ENCODE data around the gene ADORA2B. TPM values are rescaled to one million over a fixed set of nuclear protein-coding genes. Genes with fewer than 3 reads are reported as not detected.

ADORA2B gene
- total and polyA plus RNA-seq, 2 of the 8 experiments (the other 6 are each of a cell fraction or from before 2014, with no cell fraction given): 2.6 to 8.2 TPM

DNA sequence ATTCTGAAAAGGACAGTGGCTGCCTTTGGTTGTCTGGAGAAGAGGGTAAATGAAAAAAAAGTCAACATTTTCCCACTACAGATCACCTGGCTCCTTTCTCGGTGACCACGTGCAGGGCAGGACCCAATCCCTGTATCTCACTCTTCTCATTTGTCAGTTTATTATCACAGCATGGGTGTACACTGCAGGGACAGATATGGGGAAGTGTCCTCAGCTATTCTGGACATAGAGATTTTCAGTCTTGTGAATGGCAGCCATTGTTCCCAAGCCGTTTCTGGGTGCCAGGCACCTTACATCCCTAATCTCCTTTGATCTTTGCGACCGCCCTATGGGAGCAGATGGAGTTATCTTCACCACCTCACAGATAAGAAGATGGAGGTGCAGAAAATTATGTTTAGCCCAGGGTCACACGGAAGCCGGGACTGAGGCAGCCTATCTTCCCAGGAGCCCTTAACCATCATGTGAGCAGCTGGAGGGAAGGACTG lies 7.2 kb downstream of the ADORA2B start:
- no peaks in the 10 kb centered on the region for H3K36me3 ChIP-seq (ENCODE audit: control insufficient read depth in 2 of 4, insufficient read depth in 4 of 4, low read length in 3 of 4)
- no peak overlapping the region for H2BK120ac ChIP-seq (replicated peaks; ENCODE audit: low read depth, low read length)
- H3K9ac ChIP-seq (replicated peaks in 1 of 4; ENCODE audit: extremely low read depth in 1 of 4, low read depth in 3 of 4, low read length in 3 of 4): no peak overlapping the region
- CTCF ChIA-PET (ENCODE audit: partially characterized antibody): interaction anchor here (1.3 to 2.0 kb wide), 2 partner anchors 13 to 44 kb away, joined by 3 to 7 read pairs; no protein-coding TSS in a partner anchor
- H3K4ac ChIP-seq (replicated peaks; ENCODE audit: insufficient read length, low read depth, low read length): no peak overlapping the region
- H3K23ac ChIP-seq (ENCODE audit: insufficient read length): no peak overlapping the region
- H3K4me3 ChIP-seq (ENCODE audit: extremely low read depth in 1 of 4, insufficient read depth in 2 of 4, low read depth in 3 of 4, low read length in 4 of 4): no peak overlapping the region
- 87% methylated on average over 7 of the region's 7 CpGs; no CpG with 5 or more reads in 1 of the 2 experiments for WGBS, 2 experiments (ENCODE audit: extremely low coverage in 1 of 2, insufficient coverage in 1 of 2, insufficient read length in 1 of 2, insufficient replicate concordance in 2 of 2, low coverage in 1 of 2, low lambda C conversion rate in 2 of 2, missing lambda C conversion rate in 1 of 2)
- no peak overlapping the region for H4K8ac ChIP-seq (ENCODE audit: extremely low read depth, insufficient read depth, low read length)
- no peak overlapping the region for H4K5ac ChIP-seq (ENCODE audit: insufficient read length, low read depth, low read length)
- no peaks in the 10 kb centered on the region for H4K20me1 ChIP-seq (replicated peaks in 1 of 2; ENCODE audit: control insufficient read depth in 1 of 2, insufficient read depth in 2 of 2, low read length in 2 of 2)
- no peak overlapping the region for H3K4me2 ChIP-seq (ENCODE audit: insufficient read depth in 1 of 2, low read depth in 2 of 2, low read length in 2 of 2)
- H3K27ac ChIP-seq (ENCODE audit: low read depth, low read length): no peak overlapping the region
- no peak for TF ChIP-seq POLR2A (IDR thresholded peaks at IDR 0.05; ENCODE audit: control extremely low read depth in 1 of 2, low read depth in 2 of 2, low read length in 2 of 2)
- no peak overlapping the region for H3K56ac ChIP-seq (replicated peaks; ENCODE audit: insufficient read length, low read depth, low read length)
- H4K91ac ChIP-seq (replicated peaks; ENCODE audit: insufficient read length, low read length): no peak overlapping the region
- no peak overlapping the region for H2AK5ac ChIP-seq (ENCODE audit: low read depth, low read length)
- no peaks in the 10 kb centered on the region for H3K9me3 ChIP-seq (ENCODE audit: insufficient read depth in 2 of 2, low read depth in 1 of 2, low read length in 1 of 2)
- H2AFZ ChIP-seq (ENCODE audit: low read length): no peak overlapping the region
- no peak overlapping the region for H2BK20ac ChIP-seq (ENCODE audit: low read length)
- peaks cover 0 to 3% (median 0%) of the 10 kb centered on the region in 4 experiments; a peak in 1 of 7 replicates for H3K4me1 ChIP-seq (replicated peaks in 1 of 4; ENCODE audit: control insufficient read depth in 3 of 4, insufficient read depth in 4 of 4, low read length in 3 of 4)
- H3K14ac ChIP-seq (ENCODE audit: insufficient read length): no peak overlapping the region
- no peaks in the 10 kb centered on the region for H3K23me2 ChIP-seq (ENCODE audit: low read depth, low read length)
- H2BK15ac ChIP-seq (ENCODE audit: low read length): no peak overlapping the region
- no peak overlapping the region for H2BK12ac ChIP-seq (ENCODE audit: low read depth, low read length)
- no peak for DNase-seq (ENCODE audit: low read depth in 1 of 2, low spot score in 2 of 2)
- H3K79me1 ChIP-seq (ENCODE audit: low read depth, low read length): no peaks in the 10 kb centered on the region; the same call in 1 of the 2 replicates
- H3K18ac ChIP-seq (ENCODE audit: extremely low read depth, low read length): no peak overlapping the region
- H3K27me3 ChIP-seq (replicated peaks in 1 of 4; ENCODE audit: control insufficient read depth in 3 of 4, extremely low read depth in 1 of 4, insufficient read depth in 3 of 4, low read length in 3 of 4): peaks cover 0 to 3% (median 1%) of the 10 kb centered on the region in 4 experiments; a peak in 3 of 7 replicates
- H2BK5ac ChIP-seq (ENCODE audit: low read depth, low read length): no peak overlapping the region
- FAIRE-seq: no peak
- H3K79me2 ChIP-seq (ENCODE audit: control insufficient read depth in 1 of 2, insufficient read depth in 2 of 2, low read length in 2 of 2): no peaks in the 10 kb centered on the region
- POLR2A ChIA-PET (ENCODE audit: partially characterized antibody): interaction anchor here (1.9 kb wide), 1 partner anchor 47 kb away, joined by 6 read pairs; the partner anchor contains the start of genes TTC19 and ZSWIM7
